ENCODE data around the gene OMG. TPM values are rescaled to one million over a fixed set of nuclear protein-coding genes. Genes with fewer than 3 reads are reported as not detected.

OMG gene
- total RNA-seq, 3 donors from 2014 or later, result 0.51 to 1.5 TPM; not detected in 1

- H3K36me3 ChIP-seq (ENCODE audit: low read depth), result no peaks in the 10 kb centered on the region
- no peaks in the 10 kb centered on the region for H3K9me3 ChIP-seq
- no peak for TF ChIP-seq CTCF (IDR thresholded peaks at IDR 0.05)
- DNase-seq (no peak), ATAC-seq (no peak)
- no peaks in the 10 kb centered on the region for H3K4me1 ChIP-seq (ENCODE audit: low read depth)
- H3K4me3 ChIP-seq, result no peak overlapping the region
- intact Hi-C loops (cut with DNase I, micrococcal nuclease), result no loop called here
Measured at GRCh38 chr17:31256936-31257335, 40.1 kb downstream of the OMG start.

GRCh38 chr17:31254654-31255053, 42.4 kb downstream of the OMG start:
- Histone ChIP-seq H3K36me3 (ENCODE audit: low read depth) (no peaks in the 10 kb centered on the region), H3K4me3 (no peak overlapping the region), H3K9me3 (no peaks in the 10 kb centered on the region), H3K4me1 (ENCODE audit: low read depth) (no peaks in the 10 kb centered on the region)
- no peak for ATAC-seq
- TF ChIP-seq CTCF (IDR thresholded peaks at IDR 0.05), result no peak
- DNase-seq, result no peak
- intact Hi-C loops (cut with DNase I, micrococcal nuclease), result no loop called here

DNA sequence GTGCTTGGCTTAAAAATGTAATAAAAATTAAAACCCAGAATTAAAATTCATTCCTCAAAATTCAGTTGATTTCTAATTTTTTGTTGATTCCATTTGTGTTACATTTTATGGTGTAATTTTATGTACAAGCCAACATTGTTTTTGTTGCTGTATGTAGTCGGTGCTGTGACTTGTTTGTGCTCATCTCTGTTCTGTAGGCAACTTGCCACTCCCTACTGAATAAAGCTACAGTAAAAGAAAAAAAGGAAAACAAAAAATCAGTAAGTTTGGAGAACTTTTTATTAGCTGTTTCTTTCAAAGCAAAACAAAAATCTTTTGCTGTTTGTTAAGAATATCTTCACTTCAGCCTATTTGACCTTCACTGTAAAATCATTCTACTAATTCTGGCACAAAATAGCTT, 44.3 kb downstream of the OMG start:
- no peak for ATAC-seq
- Histone ChIP-seq H3K4me1 (ENCODE audit: low read depth) (no peaks in the 10 kb centered on the region), H3K4me3 (no peak overlapping the region), H3K9me3 (no peaks in the 10 kb centered on the region), H3K36me3 (ENCODE audit: low read depth) (no peaks in the 10 kb centered on the region)
- DNase-seq, result no peak
- TF ChIP-seq CTCF (IDR thresholded peaks at IDR 0.05), result no peak
- intact Hi-C loops (cut with DNase I, micrococcal nuclease), result no loop called here

- no peaks in the 10 kb centered on the region for H3K36me3 ChIP-seq (ENCODE audit: low read depth)
- ATAC-seq (no peak), DNase-seq (no peak)
- intact Hi-C loops (cut with DNase I, micrococcal nuclease), result no loop called here
- no peaks in the 10 kb centered on the region for H3K9me3 ChIP-seq
- TF ChIP-seq CTCF (IDR thresholded peaks at IDR 0.05), result no peak
- no peaks in the 10 kb centered on the region for H3K4me1 ChIP-seq (ENCODE audit: low read depth)
- H3K4me3 ChIP-seq, result no peak overlapping the region
Measured at GRCh38 chr17:31251970-31252328, 45.1 kb downstream of the OMG start.

DNA sequence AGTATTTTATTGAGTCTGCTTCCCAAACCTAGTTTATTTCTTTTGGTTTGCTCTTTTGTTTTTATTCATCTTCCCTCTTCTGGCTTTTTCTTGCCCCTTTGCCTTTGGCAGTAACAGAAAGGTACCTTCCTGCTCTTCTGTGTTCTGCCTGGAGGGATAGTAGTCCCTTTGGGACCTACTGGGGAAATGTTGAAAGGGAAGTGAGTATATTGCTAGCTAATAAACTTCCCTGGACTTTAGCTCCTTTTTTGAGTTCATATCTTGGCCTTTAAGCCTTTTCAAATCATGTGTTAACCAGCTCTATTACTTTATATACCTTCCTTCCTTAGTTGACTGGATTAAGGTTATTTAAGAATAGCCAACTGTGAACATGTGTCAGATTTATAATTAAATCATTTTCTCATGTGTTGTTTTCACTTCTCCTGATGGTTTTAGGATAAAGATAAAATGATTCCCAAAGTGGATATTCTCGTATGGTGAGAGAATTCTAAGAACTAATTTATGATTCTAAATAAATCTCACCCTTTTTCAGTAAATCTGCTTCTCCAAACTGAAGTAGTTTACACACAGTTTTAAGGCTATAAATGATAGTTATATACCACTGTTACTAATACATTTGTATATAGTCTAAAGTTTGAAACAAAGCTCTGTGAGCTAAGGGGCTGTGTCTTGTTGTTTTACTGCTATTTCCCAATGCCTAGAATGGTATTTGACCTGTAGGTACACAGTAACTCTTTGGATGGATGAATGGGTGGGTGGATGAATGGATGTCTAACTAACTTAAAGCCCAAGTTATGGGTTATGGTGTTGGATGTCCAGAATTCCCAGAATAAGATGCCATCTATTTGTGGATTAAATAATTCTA, 45.7 kb downstream of the OMG start:
- intact Hi-C loops (cut with DNase I, micrococcal nuclease), result no loop called here
- DNase-seq, result no peak
- H3K4me3 ChIP-seq, result no peak overlapping the region

More for the DNA sequence above, 45.7 kb downstream of the OMG start:
- Histone ChIP-seq H3K9me3 (no peaks in the 10 kb centered on the region), H3K4me1 (ENCODE audit: low read depth) (no peaks in the 10 kb centered on the region), H3K36me3 (ENCODE audit: low read depth) (no peaks in the 10 kb centered on the region)
- TF ChIP-seq CTCF (IDR thresholded peaks at IDR 0.05), result no peak
- no peak for ATAC-seq

Measured in mucosa of descending colon (tissue), 3 donors.